ENCODE measurements around the gene SHANK3.

Gene SHANK3

DNA sequence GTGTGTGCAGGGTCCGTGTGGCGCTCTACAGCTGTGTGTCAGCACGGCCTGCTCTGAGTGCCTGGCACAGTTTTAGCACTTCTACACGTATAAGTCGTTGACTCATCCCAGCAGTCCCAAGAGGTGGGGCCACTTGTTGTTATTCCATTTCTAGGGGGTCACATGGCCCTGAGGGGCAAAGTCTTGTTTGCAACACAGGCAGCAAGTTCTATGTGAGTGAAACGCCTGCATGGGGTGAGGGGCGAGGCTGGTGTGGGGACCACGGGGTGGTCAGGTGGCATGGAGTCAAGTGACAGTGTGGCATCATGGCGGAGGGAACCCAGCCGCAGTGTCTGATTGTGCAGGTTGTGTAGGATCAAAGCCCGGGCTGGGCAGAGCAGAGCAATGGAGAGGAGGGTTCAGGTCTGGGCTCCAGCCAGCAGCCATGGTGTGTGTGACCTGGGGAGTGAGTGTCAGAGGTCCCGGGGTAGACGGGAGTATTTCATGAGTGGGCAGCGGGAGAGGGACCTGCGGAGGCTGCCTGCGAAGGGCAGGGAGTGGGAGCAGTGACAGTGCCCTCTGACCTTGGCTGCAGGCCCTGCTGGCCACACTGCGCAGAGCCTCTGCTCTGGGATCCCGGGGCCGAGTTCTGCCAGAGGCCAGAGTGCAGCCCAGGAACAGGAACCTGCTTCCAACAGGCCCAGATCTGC lies 27.9 kb downstream of the SHANK3 start:
- no peak for DNase-seq

DNA sequence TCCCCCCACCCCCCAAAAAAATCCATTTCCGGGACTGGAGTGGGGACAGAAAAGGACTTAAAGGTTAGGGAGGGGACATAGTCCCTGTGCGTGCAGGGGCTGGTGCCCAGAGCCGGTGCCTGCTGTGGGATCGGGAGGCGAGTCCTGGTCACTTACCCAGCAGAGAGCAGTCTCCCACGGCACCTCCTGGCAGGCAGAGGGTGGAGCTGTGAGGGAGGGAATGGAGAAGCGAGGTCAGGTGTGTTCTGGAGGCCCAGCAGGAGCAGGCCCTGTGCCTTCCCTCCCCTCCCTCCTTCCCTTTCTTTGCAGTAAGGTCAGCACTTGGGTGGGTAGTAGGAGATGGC lies 28.4 kb downstream of the SHANK3 start:
- no peak for DNase-seq

DNA sequence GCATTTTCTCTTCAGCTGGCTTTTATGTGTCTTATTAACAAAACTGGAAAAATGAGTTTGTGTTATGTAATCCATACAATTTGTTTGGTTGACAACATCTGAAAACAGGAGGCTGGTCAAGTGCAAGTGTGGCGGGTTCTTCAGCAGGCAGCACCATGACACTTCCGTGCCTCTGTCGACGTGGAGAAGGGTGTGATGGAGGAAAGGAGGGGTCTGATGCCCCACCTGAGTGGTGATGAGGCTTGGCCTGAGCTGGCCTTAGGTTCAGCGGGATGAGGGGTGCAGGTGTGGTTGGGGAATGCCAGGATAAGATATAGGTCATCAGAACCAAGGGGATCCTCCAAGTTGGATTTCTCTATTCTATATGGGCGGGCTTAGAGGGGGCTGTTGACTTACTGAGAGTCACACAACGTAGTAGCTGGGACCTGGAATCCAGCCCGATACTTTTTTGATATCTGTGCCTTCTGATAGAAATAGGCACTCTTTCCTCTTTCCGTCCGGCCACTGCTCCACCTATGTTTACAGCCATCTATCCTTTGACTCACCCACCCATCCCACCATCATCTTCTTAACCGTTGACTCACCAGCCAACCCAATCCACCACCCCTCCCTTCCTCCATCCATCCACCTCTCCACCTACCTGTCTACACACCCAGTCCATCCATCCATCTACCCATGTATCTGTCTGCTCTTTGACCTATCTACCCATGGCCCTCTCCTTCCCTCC lies 29.0 kb downstream of the SHANK3 start:
- DNase-seq = no peak

DNA sequence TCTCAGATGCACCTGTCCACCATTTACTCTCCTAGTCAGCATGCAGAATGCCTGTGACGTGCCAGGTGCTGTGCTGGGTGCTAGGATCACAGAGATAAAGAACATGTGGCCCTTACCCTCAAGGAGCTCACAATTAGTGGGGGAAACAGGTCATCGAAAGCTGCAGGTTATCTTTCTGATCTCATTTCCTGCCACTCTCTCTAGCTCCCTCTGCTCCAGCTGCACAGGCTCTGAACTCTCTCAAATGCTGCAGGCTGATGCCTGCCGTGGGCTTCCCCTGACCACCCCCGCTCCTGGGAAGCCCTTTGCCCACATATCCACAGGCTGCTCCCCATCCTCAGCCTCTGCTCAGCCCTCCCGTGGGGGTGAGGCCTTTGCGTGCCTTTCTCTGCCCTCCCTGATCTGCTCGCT lies 29.6 kb downstream of the SHANK3 start:
- peak; percentile 3 for DNase-seq

DNA sequence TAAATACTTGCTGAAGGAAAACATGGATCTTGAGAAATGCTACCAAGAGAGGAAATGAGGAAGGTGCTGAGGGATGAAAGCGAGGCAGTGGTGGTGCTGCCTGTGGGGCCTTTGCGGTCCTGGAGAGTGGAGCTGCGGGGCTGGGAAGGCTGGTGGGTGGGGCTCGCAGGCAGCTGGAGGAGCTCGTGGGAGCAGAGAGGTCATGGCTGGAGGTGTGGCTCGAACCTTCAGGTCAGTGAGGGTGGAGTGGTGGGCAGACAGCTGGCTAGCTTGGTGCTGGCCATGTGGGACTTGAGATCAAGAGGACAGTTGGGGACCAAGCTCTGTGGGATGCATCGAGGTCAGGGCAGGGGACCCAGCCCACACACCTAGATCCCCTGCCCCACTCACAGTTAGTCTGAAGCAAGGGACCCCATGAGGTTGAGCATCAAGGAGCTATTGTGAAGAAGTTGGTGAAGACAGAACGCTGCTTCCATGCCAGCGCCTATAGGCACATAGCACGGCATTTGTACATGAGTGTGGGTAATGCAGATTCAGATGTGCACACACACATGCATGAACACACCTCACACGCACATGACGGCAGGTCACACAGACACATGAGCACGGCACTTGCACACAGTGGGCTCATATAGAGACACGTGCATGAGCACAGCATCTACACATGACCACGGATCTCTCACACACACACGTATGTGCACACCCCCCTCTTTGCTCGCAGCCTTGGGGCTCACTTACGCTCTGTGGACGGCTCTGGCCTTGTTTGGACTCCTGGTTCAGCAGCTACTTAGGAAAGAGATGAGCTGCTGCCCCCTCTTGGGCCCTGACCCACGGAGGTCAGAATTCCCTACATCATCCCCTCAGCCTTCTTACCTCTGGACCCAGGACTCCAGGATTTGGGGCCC lies 30.4 kb downstream of the SHANK3 start:
- DNase-seq = no peak

DNA sequence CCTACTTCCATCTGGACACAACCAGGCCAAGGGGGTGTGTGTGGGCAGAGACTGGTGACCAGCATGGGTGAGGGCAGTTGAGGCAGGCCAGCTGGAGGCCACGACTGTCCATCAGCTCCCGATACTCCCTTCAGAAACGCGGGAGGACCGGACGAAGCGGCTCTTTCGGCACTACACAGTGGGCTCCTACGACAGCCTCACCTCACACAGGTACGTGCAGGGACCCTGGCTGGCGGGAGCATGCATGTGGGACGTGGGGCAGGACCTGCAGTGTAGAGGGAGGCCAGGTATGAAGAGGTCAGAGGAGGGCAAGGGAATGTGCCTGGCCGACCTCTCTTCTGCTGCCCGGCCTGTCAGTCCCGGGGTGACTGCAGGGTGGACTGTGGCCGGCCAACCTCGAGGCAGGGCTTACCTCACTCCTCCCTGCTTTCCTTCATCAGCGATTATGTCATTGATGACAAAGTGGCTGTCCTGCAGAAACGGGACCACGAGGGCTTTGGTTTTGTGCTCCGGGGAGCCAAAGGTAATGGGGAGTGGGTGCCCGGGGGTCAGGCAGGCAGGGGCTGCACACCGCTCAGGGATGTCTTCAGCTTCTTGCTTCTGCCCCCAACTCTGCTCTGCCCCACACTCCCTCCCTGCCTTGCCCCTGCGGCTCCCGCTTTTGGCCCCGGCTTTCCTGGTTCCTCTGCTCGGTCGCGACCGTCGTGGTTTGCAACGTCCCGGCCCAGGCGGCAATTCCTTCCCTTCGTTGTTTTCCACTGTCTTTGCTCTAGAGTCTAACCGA lies 31.3 kb downstream of the SHANK3 start:
- DNase-seq = no peak

DNA sequence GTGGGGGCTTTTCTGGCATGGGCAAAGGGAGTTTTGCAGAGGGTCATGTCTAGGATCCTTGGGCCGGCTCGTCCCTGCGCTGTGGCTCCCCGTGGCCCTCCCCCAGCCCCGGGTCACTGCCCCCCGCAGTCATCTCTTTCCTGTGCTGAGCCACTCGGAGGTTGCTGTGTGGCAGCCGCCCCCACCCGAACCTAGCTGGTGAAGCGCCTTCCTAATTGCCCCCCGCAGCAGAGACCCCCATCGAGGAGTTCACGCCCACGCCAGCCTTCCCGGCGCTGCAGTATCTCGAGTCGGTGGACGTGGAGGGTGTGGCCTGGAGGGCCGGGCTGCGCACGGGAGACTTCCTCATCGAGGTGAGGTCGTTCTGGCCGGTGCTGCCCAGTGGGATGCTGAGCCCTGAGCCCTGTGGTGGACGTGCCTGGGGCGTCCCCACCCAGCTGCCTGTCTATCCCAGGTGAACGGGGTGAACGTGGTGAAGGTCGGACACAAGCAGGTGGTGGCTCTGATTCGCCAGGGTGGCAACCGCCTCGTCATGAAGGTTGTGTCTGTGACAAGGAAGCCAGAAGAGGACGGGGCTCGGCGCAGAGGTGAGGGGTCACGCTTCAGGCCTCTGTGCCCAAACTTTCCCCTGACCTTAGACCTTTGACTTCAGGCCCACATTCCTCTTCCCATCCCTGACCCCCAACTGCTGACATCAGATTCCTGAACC lies 32.0 kb downstream of the SHANK3 start:
- no peak for DNase-seq

DNA sequence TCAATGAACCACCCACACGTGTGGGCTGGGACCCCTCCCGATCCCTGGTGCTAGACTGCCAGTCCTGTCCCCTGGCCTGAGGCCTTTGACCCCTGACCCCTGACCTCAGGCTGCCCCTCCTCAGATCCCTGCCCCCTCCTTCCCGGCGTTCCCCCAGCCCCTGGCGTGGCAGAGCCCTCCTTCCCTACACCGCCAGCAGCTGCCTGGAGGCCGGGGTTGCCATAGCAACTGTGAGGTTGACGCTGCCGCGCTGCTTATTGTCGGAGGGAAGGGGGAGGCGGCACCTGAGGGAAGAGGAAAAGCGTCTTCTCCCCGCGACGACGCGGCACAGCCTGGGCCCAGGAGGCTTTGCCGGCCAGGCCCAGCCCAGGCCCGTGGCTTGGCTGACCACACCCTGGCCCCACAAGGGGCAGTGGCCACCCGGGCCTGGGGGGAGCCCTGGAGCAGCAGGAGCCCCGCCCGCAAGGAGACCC lies 32.6 kb downstream of the SHANK3 start:
- no peak for DNase-seq

DNA sequence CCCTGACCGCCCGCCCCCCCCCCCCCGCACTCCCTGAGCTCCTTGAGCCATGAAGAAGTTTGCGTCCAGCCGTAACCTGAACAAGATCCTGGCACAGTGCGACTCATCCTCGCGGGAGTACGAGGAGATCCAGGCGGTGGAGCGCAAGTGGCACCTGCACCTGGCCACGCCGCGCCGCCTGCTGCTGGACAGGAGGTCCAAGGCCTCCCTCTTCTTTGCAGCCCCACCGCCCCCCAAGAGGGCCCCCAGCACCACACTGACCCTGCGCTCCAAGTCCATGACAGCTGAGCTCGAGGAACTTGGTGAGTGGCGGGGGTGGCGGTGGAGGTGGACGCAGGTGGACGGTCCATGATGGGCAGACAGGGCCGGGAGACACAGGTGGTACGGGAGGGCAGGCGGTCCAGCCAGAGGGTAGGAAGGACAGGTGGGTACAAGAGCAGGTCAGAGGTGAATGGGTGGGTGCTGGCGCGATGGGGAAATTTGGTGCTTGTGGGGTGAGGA lies 33.3 kb downstream of the SHANK3 start:
- no peak for DNase-seq

DNA sequence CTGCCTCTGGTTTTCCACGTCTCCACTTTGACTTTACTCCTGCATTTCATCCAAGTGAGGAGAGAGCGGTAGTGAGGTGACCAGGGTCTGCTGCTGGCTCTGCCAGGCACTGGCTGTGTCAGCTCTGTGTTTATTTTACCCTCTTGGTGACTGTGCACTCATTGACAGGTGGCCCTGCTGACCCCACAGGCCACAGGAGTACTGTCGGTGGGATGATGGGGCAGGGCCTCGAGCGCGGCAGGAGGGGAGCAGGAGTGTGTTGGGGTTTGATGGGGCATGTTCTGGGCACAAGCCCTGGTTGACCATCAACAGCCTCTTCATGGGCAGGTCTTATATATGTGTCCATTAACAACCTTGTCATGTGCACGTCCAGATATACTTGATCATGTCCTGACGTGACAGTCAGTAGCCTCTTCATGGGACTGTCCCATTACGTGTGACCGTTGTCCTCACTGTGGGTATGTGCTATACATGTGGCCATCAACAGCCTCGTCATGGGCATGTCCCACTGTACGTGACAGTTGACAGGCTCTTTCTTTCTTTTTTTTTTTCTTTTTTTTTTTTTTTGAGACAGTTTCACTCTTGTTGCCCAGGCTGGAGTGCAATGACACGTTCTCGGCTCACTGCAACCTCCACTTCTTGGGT lies 34.0 kb downstream of the SHANK3 start:
- no peak for DNase-seq

DNA sequence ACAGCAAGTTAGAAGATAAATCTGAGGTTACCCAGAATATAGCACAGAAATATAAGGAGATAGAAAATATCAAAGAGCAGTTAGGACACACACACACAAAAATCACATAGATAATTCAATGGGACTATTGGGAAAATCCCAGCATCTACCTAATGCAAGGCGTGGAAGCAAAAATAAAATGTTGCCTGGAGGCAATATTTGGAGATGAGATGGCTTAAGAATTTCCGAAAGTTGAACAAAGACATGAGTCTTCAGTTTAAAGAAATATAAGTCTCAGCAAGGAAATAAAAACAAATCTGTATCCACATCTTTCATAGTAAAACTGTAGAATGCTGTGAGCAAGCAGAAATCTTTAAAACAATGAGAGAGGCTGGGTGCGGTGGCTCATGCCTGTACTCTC lies 35.9 kb downstream of the SHANK3 start:
- no peak for DNase-seq

DNA sequence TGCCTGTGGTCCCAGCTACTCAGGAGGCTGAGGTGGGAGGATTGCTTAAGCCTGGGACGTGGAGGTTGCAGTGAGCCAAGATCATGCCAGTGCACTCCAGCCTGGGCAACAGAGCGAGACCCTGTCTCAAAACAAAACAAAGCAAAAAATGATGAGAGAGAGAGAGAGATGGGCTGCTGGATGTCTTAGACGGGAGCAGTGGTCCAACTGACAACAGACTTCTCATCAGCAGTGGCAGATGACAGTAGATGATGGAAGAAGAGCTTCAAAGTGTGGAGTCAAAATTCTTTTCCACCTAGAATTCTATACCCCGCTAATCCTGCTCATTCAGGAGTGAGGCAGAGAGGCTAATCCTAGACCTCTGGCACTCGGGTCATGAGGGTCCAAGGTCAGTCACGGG lies 36.4 kb downstream of the SHANK3 start:
- DNase-seq = no peak

DNA sequence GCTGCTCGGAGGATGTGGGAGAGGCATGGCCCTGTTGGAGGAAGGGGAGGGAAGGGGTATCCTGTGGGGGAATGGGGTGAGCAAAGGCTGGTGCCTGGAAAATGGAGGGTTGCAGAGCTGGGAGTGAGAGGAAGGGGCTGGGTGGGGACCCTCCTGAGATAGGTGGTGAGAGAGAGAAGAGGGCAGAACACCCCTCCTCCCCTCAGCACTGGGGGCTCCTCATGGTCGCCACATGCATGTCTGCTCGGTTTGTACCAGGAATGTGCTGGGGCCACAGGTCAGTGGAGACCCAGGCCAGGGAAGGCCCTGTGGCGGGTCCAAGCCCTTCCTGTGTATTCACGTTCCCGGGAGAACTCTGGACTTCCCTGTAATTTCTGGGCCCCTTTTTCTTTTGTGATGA lies 37.6 kb downstream of the SHANK3 start:
- no peak for DNase-seq

DNA sequence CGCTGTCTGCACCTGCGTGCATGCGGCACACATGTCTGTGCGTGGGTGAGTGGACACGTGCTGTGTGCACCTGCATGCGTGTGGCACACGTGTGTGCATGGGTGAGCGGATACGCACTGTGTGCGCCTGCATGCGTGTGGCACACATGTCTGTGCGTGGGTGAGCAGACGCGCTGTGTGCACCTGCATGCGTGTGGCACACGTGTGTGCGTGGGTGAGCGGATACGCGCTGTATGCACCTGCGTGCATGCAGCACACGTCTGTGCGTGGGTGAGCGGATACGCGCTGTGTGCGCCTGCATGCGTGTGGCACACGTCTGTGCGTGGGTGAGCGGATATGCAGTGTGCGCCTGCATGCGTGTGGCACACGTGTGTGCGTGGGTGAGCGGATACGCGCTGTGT lies 38.3 kb downstream of the SHANK3 start:
- DNase-seq = no peak

DNA sequence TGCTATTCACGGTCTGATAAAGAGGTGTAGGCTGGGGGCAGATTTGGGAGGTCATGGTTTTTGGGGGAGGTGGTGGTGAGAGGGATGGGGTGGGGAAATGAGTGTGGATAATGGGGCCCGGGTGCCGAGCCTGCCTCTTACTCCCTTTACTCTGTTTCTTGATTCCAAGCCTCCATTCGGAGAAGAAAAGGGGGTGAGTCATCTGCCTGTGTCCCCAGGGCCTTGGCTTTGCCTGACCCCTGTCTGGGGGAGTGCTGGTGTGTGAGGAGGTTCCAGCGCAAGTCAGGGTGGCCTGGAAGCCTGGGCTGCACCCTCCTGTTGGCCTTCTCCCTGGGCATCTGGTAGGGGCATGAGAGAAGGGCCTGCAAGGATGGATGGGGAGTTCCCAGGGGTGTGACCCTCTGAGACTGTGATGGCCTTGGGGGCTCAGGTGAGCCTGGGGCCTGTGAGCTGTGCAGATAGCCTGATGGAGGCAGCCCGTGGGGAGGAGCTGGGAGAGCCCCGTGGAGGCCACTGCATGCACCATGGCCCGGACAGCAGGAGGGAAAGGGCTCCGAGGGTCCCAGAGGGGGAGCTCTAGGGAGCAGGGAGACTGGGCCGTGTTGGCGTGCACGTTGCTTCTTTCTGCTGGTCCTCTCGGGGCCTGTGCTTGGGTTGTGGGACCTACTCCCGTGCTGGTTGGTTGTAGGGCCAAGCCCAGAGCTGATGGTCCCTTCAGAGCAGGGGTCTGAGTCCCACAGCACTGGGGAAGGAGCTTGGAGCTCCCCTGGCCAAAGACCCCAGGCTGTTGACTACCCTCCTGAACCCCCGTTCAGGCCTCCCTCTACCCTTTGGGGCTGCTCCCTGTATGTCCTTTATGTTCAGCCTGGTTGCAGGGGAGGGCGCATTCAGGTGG lies 39.1 kb downstream of the SHANK3 start:
- no peak for DNase-seq

DNA sequence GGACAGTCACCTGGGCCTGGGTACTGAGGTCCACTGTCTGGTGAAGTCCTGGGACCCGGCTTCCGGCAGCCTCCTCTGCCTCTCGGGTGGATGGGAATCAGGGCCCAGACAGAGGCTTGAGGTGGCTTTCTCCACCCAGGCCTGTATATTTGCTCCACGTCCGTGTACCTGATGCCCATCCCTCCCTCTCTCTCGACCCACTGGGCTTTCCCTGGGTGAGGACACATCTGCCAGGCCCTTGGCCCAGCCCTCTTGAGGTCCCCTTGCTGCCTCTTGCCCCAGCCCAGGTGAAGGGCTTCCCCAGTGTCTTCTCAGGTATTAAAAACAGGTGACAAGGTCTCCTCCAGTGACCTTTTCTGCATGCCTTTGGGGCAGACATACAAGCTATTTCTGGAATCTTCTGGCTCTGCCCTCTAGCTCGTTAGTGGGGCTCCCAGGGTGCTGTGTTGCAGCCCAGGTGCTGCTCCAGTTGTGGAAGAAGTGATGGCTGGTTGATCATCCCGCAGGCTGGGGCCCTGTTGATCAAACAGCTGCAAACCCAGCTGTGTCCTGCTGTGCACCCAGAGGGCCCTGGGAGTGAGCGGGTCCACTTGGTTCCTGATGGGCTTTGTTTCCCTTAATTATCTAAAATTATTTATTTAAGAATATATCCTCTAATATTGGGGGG lies 39.9 kb downstream of the SHANK3 start:
- no peak for DNase-seq

DNA sequence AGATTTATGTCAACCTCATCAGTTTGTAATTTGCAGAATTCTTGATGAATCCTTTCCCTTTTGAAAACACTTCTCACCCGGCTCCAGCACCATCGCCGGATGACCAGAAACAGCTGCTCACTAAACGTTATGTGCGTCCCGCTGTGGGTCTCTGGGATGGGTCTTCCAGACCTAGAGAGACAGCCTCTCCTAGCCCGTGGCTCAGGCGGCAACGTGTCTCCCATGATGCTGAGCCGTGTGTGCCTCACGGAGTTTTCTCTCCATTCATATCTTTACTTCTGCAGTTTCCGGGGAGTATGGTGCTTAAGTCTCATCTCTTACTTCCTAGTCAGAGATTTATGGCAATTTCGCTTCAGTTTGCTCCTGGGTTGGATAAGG lies 40.4 kb downstream of the SHANK3 start:
- DNase-seq = no peak

DNA sequence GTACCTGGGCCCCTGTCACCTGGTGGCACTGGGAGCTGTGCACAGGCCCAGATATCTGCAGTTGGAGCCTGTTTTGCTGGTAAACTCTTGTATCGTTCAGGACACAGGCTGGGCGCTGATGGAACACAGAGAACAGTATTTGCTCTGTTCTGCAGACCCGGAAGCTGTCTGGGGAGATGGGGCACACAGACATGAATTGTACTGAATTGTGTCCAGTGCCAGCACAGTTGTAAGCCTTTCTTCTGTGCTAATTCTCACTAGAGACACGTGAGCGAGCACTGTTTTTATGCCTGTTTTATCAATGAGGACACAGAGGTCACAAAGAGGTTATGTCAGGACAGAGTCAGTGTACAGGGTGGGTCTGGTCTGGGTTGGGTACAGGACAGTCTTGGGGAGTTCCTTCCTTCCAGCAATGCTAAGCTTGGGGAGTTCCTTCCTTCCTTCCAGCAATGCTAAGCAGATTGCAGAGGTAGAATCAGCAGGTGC lies 41.0 kb downstream of the SHANK3 start:
- DNase-seq = no peak

DNA sequence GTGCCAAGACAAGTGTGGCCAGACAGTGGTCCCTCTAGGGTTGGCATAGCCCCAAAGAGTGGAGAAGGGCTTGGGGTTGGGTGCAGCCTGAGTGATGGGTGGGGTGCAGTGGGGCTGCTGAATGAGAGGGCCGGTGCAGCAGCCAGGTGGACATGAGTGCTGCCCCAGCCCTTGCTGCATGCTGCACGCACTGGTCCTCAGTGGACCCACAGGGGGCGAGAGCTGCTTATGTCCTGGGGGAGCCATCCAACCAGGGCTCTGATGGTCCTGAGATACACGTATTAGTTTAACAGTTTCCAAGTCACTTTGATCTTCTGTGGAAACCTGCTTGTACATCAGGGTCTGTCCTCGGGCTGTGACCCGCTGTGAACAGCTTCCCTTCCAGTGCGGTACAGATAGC lies 41.5 kb downstream of the SHANK3 start:
- DNase-seq = no peak

All from activated effector memory CD4-positive, alpha-beta T cell treated with Interleukin-2 at 50 U/mL for 16 hours (primary cell).